Esophagus squamous epithelium (tissue), 5 donors: ENCODE results near the gene OR52E6. TPM values are rescaled to one million over a fixed set of nuclear protein-coding genes. Genes with fewer than 3 reads are reported as not detected.

Experiments used
- DNase-seq: peaks from one replicate; lab custom pipeline; 2025; lab: John Stamatoyannopoulos, UW
- H3K27ac ChIP-seq, 4 donors: fragments of 200-600 bp; sonication (generic); one replicate each; pipeline ENCODE4 v1.5.1; 2016 to 2019; ENCODE audit warnings: mild to moderate bottlenecking in 1 of 4
- H3K27me3 ChIP-seq, 4 donors: fragments of 200-600 bp; sonication (generic); 1 replicate in 3 of 4; 2 replicates in 1 of 4; pipeline versions ENCODE4 v1.5.1 to v1.6.0; 2017 to 2021; ENCODE audit warnings: antibody characterized with exemption in 1 of 4
- H3K36me3 ChIP-seq, 3 donors: fragments of 200-600 bp; sonication (generic); one replicate each; pipeline ENCODE4 v1.5.1; 2016 to 2019
- H3K4me1 ChIP-seq, 3 donors: fragments of 200-600 bp; sonication (generic); one replicate each; pipeline ENCODE4 v1.5.1; 2017 to 2019
- H3K4me3 ChIP-seq, 4 donors: fragments of 200-600 bp; sonication (generic); 1 replicate in 3 of 4; 2 replicates in 1 of 4; pipeline ENCODE4 v1.5.1; 2016 to 2019; ENCODE audit warnings: mild to moderate bottlenecking in 2 of 4, moderate library complexity in 1 of 4
- H3K9me3 ChIP-seq, 3 donors: fragments of 200-600 bp; sonication (generic); one replicate each; pipeline ENCODE4 v1.5.1; 2016 to 2019
- POLR2A ChIP-seq, 4 donors: fragments of 450-650 bp; IDR thresholded peaks; one replicate each; pipeline ENCODE4 v1.6.1; 2017; ENCODE audit warnings: antibody characterized with exemption in 4 of 4, mild to moderate bottlenecking in 4 of 4, moderate library complexity in 3 of 4
- WGBS, 2 donors: methylation state at CpG; one replicate each; pipeline ENCODE4 v1.1.5; 2018; 5-methylcytosine and 5-hydroxymethylcytosine counted together
- intact Hi-C: fragments of 100-400 bp; cut with DNase I; formaldehyde crosslinking; loops from one replicate; pipeline ENCODE4 v1.15.0; 2022
- total RNA-seq, 4 donors: library from RNA; depleted of rRNA; stranded (reverse); fragments of >200 nt; gene quantifications; one replicate each; pipeline ENCODE4 v1.1.0, GENCODE V29; 2016
- TF ChIP-seq, protein P1 (sequence below), 6 experiments: fragments of 450-650 bp in 4 of 6; fragments of 200-600 bp in 2 of 6; sonication (generic) in 2 of 6; IDR thresholded peaks; one replicate each; pipeline ENCODE4 v1.5.1; 2016 to 2019; ENCODE audit warnings: antibody characterized with exemption in 6 of 6, mild to moderate bottlenecking in 4 of 6, moderate library complexity in 4 of 6
- donor health status: DM: yes; HTN: yes; CAD: no.

The OR52E6 gene
- total RNA-seq, 4 donors from 2014 or later, result not detected

DNA sequence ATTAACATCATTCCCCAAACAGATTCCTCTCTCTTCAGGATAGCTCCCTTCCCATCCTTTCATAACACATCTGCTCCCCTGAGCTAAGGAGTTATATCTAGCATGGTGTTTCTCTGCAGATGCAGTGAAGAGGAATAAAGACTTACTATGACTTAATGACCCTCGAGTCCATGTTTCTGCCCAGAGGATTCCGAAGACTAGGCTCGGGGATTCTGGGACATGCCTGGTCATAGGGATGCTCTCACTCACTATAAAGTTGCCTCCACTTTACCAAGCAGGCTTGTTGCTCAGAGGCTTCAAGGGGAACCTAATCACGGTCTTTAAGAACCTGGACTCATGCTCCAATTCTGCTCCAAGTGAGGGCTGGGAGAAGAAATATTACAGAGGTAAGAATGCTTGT is 38.6 kb upstream of the OR52E6 start, which contains the start of gene OR52E4:
TSS of gene OR52E4 (plus strand) at position 301 of the 400 bp plus-strand sequence. CDS start 3,664 bp downstream, outside the sequence.
- H3K36me3 ChIP-seq, result no peaks in the 10 kb centered on the region
- no peak within 1 kb of the TSS for H3K4me3 ChIP-seq
- H3K4me1 ChIP-seq, result no peaks in the 10 kb centered on the region
- DNase-seq, result no peak
- H3K27me3 ChIP-seq, result no peaks in the 10 kb centered on the region
- H3K9me3 ChIP-seq, result no peaks in the 10 kb centered on the region
- TF ChIP-seq POLR2A (IDR thresholded peaks at IDR 0.05), result no peak
- TF ChIP-seq, protein P1, sequence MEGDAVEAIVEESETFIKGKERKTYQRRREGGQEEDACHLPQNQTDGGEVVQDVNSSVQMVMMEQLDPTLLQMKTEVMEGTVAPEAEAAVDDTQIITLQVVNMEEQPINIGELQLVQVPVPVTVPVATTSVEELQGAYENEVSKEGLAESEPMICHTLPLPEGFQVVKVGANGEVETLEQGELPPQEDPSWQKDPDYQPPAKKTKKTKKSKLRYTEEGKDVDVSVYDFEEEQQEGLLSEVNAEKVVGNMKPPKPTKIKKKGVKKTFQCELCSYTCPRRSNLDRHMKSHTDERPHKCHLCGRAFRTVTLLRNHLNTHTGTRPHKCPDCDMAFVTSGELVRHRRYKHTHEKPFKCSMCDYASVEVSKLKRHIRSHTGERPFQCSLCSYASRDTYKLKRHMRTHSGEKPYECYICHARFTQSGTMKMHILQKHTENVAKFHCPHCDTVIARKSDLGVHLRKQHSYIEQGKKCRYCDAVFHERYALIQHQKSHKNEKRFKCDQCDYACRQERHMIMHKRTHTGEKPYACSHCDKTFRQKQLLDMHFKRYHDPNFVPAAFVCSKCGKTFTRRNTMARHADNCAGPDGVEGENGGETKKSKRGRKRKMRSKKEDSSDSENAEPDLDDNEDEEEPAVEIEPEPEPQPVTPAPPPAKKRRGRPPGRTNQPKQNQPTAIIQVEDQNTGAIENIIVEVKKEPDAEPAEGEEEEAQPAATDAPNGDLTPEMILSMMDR (IDR thresholded peaks at IDR 0.05), result no peak
- WGBS, 2 donors, result 63 to 71% methylated on average over 4 of the region's 4 CpGs
- intact Hi-C loops, result no loop called here
- H3K27ac ChIP-seq, result no peak within 1 kb of the TSS

DNA sequence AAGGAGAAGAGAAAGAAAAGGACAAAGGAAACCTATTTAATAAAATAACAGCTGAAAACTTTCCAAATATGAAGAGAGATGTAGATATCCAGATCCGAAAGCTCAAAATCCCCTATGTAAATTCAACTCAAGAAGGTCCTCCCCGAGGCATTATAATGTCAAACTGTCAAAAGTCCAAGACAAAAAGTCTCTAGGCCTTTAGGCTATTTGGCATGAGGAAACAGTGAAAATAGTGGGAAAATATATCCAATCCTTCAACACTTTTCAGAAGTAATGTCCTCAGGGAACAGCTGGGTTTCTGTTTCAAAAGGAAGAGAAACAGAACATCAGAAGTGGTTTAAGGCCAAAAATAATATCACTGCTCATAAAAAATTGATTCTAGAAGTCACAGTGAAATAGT is 36.9 kb upstream of the OR52E6 start:
- H3K27me3 ChIP-seq, result no peaks in the 10 kb centered on the region
- intact Hi-C loops, result no loop called here
- H3K27ac ChIP-seq, result no peak overlapping the region
- no peaks in the 10 kb centered on the region for H3K4me1 ChIP-seq
- H3K4me3 ChIP-seq, result no peak overlapping the region
- 35 to 51% methylated on average over 2 of the region's 2 CpGs for WGBS, 2 donors
- TF ChIP-seq POLR2A (IDR thresholded peaks at IDR 0.05), result no peak
- TF ChIP-seq, protein P1 (IDR thresholded peaks at IDR 0.05), result no peak
- no peaks in the 10 kb centered on the region for H3K36me3 ChIP-seq
- no peak for DNase-seq
- H3K9me3 ChIP-seq, result no peaks in the 10 kb centered on the region

DNA sequence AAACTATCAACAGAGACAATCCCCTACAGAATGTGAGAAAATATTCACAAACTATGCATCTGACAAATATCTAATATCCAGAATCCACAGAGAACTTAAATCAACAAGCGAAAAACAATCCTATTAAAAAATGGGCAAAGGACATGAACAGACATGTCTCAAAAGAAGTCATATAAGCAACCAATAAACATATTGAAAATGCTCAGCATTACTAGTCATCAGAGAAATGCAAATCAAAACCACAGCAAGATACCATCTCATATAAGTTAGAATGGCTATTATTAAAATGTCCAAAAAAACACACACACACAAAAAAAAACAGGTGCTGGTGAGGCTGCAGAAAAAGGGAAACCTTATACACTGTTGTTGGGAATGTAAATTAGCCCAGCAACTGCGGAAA is 24.1 kb upstream of the OR52E6 start:
- no peaks in the 10 kb centered on the region for H3K9me3 ChIP-seq
- no peak overlapping the region for H3K4me3 ChIP-seq
- no peak for TF ChIP-seq POLR2A (IDR thresholded peaks at IDR 0.05)
- TF ChIP-seq, protein P1 (IDR thresholded peaks at IDR 0.05), result no peak
- H3K27ac ChIP-seq, result no peak overlapping the region
- WGBS, 2 donors, result 76 to 80% methylated on average over 2 of the region's 2 CpGs
- intact Hi-C loops, result no loop called here
- H3K4me1 ChIP-seq, result no peaks in the 10 kb centered on the region
- no peaks in the 10 kb centered on the region for H3K27me3 ChIP-seq
- no peaks in the 10 kb centered on the region for H3K36me3 ChIP-seq
- no peak for DNase-seq

DNA sequence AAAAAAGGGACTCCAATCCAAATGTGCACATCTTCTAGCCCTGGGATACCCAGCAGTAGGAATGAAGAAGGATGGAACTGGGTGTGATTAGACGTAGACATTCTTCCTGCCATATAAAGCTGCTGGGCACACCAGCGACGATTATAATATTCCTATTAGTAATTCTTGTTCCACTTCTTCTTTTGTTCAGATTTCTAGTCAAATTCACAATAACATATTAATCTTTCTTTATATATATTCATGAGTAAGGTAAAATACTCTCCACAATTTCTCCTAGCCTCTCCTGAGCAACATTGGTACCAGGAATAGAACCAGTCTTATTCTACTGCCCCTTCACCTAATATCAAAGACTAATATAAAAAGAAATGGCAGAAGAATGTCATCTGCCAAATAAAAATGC is 15.9 kb upstream of the OR52E6 start, which contains the start of gene OR52E8:
TSS of gene OR52E8 (minus strand) at position 101 of the 400 bp plus-strand sequence. CDS start at position 101, 0 bp downstream.
- WGBS, 2 donors, result 86 to 93% methylated on average over 3 of the region's 3 CpGs

DNA sequence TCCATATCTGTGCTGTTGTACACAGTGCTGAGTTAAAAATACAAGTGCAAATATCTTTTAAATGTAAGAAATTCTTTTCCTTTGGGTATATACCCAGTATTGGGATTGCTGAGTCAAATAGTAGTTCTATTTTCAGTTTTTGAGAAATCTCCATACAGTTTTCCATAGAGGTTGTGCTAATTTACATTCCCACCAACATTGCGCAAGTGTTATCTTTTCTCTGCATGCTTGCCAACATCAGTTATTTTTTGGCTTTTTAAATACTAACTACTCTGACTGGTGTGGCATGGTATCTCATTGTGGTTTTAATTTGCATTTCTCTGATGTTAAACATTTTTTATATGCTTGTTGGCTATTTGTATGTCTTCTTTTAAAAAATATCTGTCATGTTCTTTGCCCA is 9.3 kb upstream of the OR52E6 start:
- Histone ChIP-seq H3K4me3 (no peak overlapping the region), H3K9me3 (no peaks in the 10 kb centered on the region), H3K4me1 (no peaks in the 10 kb centered on the region), H3K36me3 (no peaks in the 10 kb centered on the region), H3K27me3 (no peaks in the 10 kb centered on the region), H3K27ac (no peak overlapping the region)
- intact Hi-C loops, result no loop called here
- no peak for DNase-seq
- no peak for TF ChIP-seq POLR2A (IDR thresholded peaks at IDR 0.05)
- TF ChIP-seq, protein P1 (IDR thresholded peaks at IDR 0.05), result no peak
- 85 to 90% methylated on average over 1 of the region's 1 CpG for WGBS, 2 donors

More for the DNA sequence above, 15.9 kb upstream of the OR52E6 start, which contains the start of gene OR52E8:
- H3K27me3 ChIP-seq, result no peaks in the 10 kb centered on the region
- DNase-seq, result no peak
- H3K27ac ChIP-seq, result no peak within 1 kb of the TSS
- intact Hi-C loops, result no loop called here
- H3K9me3 ChIP-seq, result no peaks in the 10 kb centered on the region
- H3K4me1 ChIP-seq, result no peaks in the 10 kb centered on the region
- H3K36me3 ChIP-seq, result no peaks in the 10 kb centered on the region
- no peak for TF ChIP-seq POLR2A (IDR thresholded peaks at IDR 0.05)
- TF ChIP-seq, protein P1 (IDR thresholded peaks at IDR 0.05), result no peak
- no peak within 1 kb of the TSS for H3K4me3 ChIP-seq
